HEK293 (cell line): ENCODE measurements around the gene LNPEP.

Experiments
- CTCF ChIA-PET: fragments of 350-600 bp; formaldehyde crosslinking; extraction: SDS; loops from one replicate; lab custom pipeline; 2021; ENCODE audit warnings: antibody characterized with exemption; lab: Yijun Ruan, JAX
- POLR2A ChIA-PET: fragments of 300-600 bp; formaldehyde crosslinking; extraction: SDS; loops from one replicate; lab custom pipeline; 2020; ENCODE audit warnings: antibody characterized with exemption, inconsistent platforms; lab: Yijun Ruan, JAX
- H3K27ac ChIP-seq: fragments of 200-500 bp; sonication (Bioruptor generic); 2 replicates; pipeline ENCODE4 v1.5.1; 2014; ENCODE audit warnings: low read depth, low read length, control low read depth, inconsistent platforms; ENCODE audit errors: extremely low read depth
- H3K36me3 ChIP-seq, 2 experiments: fragments of 200-500 bp in 1 of 2; sonication (Bioruptor generic) in 1 of 2; 1 replicate in 1 of 2; 2 replicates in 1 of 2; pipeline ENCODE4 v1.5.1; 2014 to 2017; ENCODE audit warnings: inconsistent platforms in 2 of 2, low read length in 2 of 2; ENCODE audit not compliant: control insufficient read depth in 2 of 2, insufficient read depth in 1 of 2
- H3K4me1 ChIP-seq: fragments of 200-500 bp; sonication (Bioruptor generic); 2 replicates; pipeline ENCODE4 v1.5.1; 2014; ENCODE audit warnings: mild to moderate bottlenecking, low read length, inconsistent platforms; ENCODE audit not compliant: control insufficient read depth, insufficient read depth
- H3K4me3 ChIP-seq: 2 replicates; pipeline ENCODE4 v1.5.1; 2011; ENCODE audit warnings: low read depth, mild to moderate bottlenecking, control low read depth, low read length, moderate library complexity
- H3K9me3 ChIP-seq: fragments of 200-500 bp; sonication (Bioruptor generic); 2 replicates; pipeline ENCODE4 v1.5.1; 2014; ENCODE audit warnings: low read depth, low read length, inconsistent platforms; ENCODE audit not compliant: control insufficient read depth, insufficient read depth
- BCL11A ChIP-seq: fragments of 450-650 bp; formaldehyde crosslinking; IDR thresholded peaks from 2 replicates; pipeline ENCODE4 v1.5.1; 2016; ENCODE audit warnings: low read depth, missing biosample characterization, missing genetic modification characterization
- EGR2 ChIP-seq: fragments of 450-650 bp; formaldehyde crosslinking; IDR thresholded peaks from 2 replicates; pipeline ENCODE4 v1.5.1; 2016; ENCODE audit warnings: low read depth, missing biosample characterization, missing genetic modification characterization
- ELK4 ChIP-seq: IDR thresholded peaks from 2 replicates; pipeline ENCODE4 v1.6.1; 2011; ENCODE audit warnings: mild to moderate bottlenecking, low read depth, low read length, borderline replicate concordance
- GFI1B ChIP-seq: fragments of 450-650 bp; formaldehyde crosslinking; IDR thresholded peaks from 2 replicates; pipeline ENCODE4 v1.5.1; 2016; ENCODE audit warnings: missing biosample characterization, missing genetic modification characterization
- GLI2 ChIP-seq: fragments of 450-650 bp; formaldehyde crosslinking; IDR thresholded peaks from 2 replicates; pipeline ENCODE4; 2017; ENCODE audit warnings: missing biosample characterization, missing genetic modification characterization, low read depth, borderline replicate concordance
- GLIS1 ChIP-seq: fragments of 450-650 bp; formaldehyde crosslinking; IDR thresholded peaks from 2 replicates; pipeline ENCODE4 v1.5.1; 2016; ENCODE audit warnings: missing biosample characterization, missing genetic modification characterization
- GLIS2 ChIP-seq: fragments of 450-650 bp; formaldehyde crosslinking; IDR thresholded peaks from 2 replicates; pipeline ENCODE4 v1.5.1; 2016; ENCODE audit warnings: missing biosample characterization, missing genetic modification characterization
- PBX3 ChIP-seq: sonication (generic); formaldehyde crosslinking; IDR thresholded peaks from 2 replicates; pipeline ENCODE4 v1.8.1; 2022; ENCODE audit warnings: mild to moderate bottlenecking, moderate library complexity, missing genetic modification reagents
- SETDB1 ChIP-seq: IDR thresholded peaks from one replicate; pipeline ENCODE4 v1.6.1; 2017; ENCODE audit warnings: mild to moderate bottlenecking, low read length, moderate library complexity, mixed read lengths; ENCODE audit not compliant: insufficient read length
- TCF7L2 ChIP-seq: IDR thresholded peaks from 2 replicates; pipeline ENCODE4 v1.6.1; 2011; ENCODE audit warnings: low read depth, mild to moderate bottlenecking, inconsistent platforms, low read length, moderate library complexity, borderline replicate concordance
- TRIM28 ChIP-seq: IDR thresholded peaks from 2 replicates; pipeline ENCODE4 v1.6.1; 2011; ENCODE audit warnings: low read length, control low read depth, borderline replicate concordance
- ZNF10 ChIP-seq: fragments of 450-650 bp; formaldehyde crosslinking; IDR thresholded peaks from 2 replicates; pipeline ENCODE4 v1.5.1; 2017; ENCODE audit warnings: missing biosample characterization, missing genetic modification characterization
- ZNF146 ChIP-seq: fragments of 450-650 bp; formaldehyde crosslinking; IDR thresholded peaks from 2 replicates; pipeline ENCODE4 v1.5.1; 2016; ENCODE audit warnings: missing biosample characterization, missing genetic modification characterization
- ZNF155 ChIP-seq: fragments of 450-650 bp; formaldehyde crosslinking; IDR thresholded peaks from 2 replicates; pipeline ENCODE4 v1.5.1; 2016; ENCODE audit warnings: missing biosample characterization, missing genetic modification characterization
- ZNF16 ChIP-seq: fragments of 450-650 bp; formaldehyde crosslinking; IDR thresholded peaks from 2 replicates; pipeline ENCODE4 v1.5.1; 2016; ENCODE audit warnings: low read depth, missing biosample characterization, missing genetic modification characterization
- ZNF202 ChIP-seq: fragments of 450-650 bp; formaldehyde crosslinking; IDR thresholded peaks from 2 replicates; pipeline ENCODE4 v1.5.1; 2016; ENCODE audit warnings: missing biosample characterization, missing genetic modification characterization, borderline replicate concordance
- ZNF223 ChIP-seq: fragments of 450-650 bp; formaldehyde crosslinking; IDR thresholded peaks from 2 replicates; pipeline ENCODE4 v1.5.1; 2016; ENCODE audit warnings: missing biosample characterization, missing genetic modification characterization
- ZNF23 ChIP-seq: fragments of 450-650 bp; formaldehyde crosslinking; IDR thresholded peaks from 2 replicates; pipeline ENCODE4 v1.5.1; 2016; ENCODE audit warnings: missing biosample characterization, missing genetic modification characterization, borderline replicate concordance
- ZNF292 ChIP-seq: fragments of 450-650 bp; formaldehyde crosslinking; IDR thresholded peaks from 2 replicates; pipeline ENCODE4 v1.5.1; 2016; ENCODE audit warnings: low read depth, missing biosample characterization, missing genetic modification characterization, borderline replicate concordance
- ZNF366 ChIP-seq: fragments of 450-650 bp; formaldehyde crosslinking; conservative IDR thresholded peaks from 2 replicates; pipeline ENCODE4 v1.5.1; 2016; ENCODE audit warnings: missing biosample characterization, missing genetic modification characterization
- ZNF398 ChIP-seq: fragments of 450-650 bp; formaldehyde crosslinking; IDR thresholded peaks from 2 replicates; pipeline ENCODE4 v1.5.1; 2017; ENCODE audit warnings: missing biosample characterization, missing genetic modification characterization
- ZNF473 ChIP-seq: fragments of 450-650 bp; formaldehyde crosslinking; IDR thresholded peaks from 2 replicates; pipeline ENCODE4 v1.5.1; 2017; ENCODE audit warnings: missing biosample characterization, missing genetic modification characterization
- ZNF510 ChIP-seq: fragments of 450-650 bp; formaldehyde crosslinking; IDR thresholded peaks from 2 replicates; pipeline ENCODE4 v1.5.1; 2018; ENCODE audit warnings: mild to moderate bottlenecking, missing genetic modification characterization, missing biosample characterization; ENCODE audit not compliant: insufficient replicate concordance
- ZNF514 ChIP-seq: fragments of 450-650 bp; formaldehyde crosslinking; IDR thresholded peaks from 2 replicates; pipeline ENCODE4 v1.5.1; 2016; ENCODE audit warnings: missing biosample characterization, missing genetic modification characterization
- ZNF521 ChIP-seq: fragments of 450-650 bp; formaldehyde crosslinking; IDR thresholded peaks from 2 replicates; pipeline ENCODE4 v1.5.1; 2017; ENCODE audit warnings: missing biosample characterization, mild to moderate bottlenecking, missing genetic modification characterization
- ZNF544 ChIP-seq: fragments of 450-650 bp; formaldehyde crosslinking; IDR thresholded peaks from 2 replicates; pipeline ENCODE4 v1.5.0; 2017; ENCODE audit warnings: missing biosample characterization, missing genetic modification characterization
- ZNF560 ChIP-seq: fragments of 450-650 bp; formaldehyde crosslinking; IDR thresholded peaks from 2 replicates; pipeline ENCODE4 v1.5.1; 2017; ENCODE audit warnings: missing biosample characterization, missing genetic modification characterization, borderline replicate concordance
- ZNF600 ChIP-seq: fragments of 450-650 bp; formaldehyde crosslinking; IDR thresholded peaks from 2 replicates; pipeline ENCODE4 v1.5.1; 2016; ENCODE audit warnings: missing biosample characterization, missing genetic modification characterization
- ZNF610 ChIP-seq: fragments of 450-650 bp; formaldehyde crosslinking; IDR thresholded peaks from 2 replicates; pipeline ENCODE4 v1.5.1; 2016; ENCODE audit warnings: missing biosample characterization, missing genetic modification characterization, borderline replicate concordance
- ZNF621 ChIP-seq: fragments of 450-650 bp; formaldehyde crosslinking; IDR thresholded peaks from 2 replicates; pipeline ENCODE4 v1.5.1; 2017; ENCODE audit warnings: missing biosample characterization, missing genetic modification characterization
- ZNF629 ChIP-seq: fragments of 450-650 bp; formaldehyde crosslinking; IDR thresholded peaks from 2 replicates; pipeline ENCODE4 v1.5.1; 2017; ENCODE audit warnings: missing biosample characterization, missing genetic modification characterization
- ZNF670 ChIP-seq: fragments of 450-650 bp; formaldehyde crosslinking; IDR thresholded peaks from 2 replicates; pipeline ENCODE4 v1.5.1; 2016; ENCODE audit warnings: missing biosample characterization, missing genetic modification characterization, low read depth
- TF ChIP-seq, protein P1 (sequence below): fragments of 450-650 bp; formaldehyde crosslinking; IDR thresholded peaks from 2 replicates; pipeline ENCODE4 v1.5.1; 2016; ENCODE audit warnings: missing biosample characterization, missing genetic modification characterization

LNPEP gene

DNA sequence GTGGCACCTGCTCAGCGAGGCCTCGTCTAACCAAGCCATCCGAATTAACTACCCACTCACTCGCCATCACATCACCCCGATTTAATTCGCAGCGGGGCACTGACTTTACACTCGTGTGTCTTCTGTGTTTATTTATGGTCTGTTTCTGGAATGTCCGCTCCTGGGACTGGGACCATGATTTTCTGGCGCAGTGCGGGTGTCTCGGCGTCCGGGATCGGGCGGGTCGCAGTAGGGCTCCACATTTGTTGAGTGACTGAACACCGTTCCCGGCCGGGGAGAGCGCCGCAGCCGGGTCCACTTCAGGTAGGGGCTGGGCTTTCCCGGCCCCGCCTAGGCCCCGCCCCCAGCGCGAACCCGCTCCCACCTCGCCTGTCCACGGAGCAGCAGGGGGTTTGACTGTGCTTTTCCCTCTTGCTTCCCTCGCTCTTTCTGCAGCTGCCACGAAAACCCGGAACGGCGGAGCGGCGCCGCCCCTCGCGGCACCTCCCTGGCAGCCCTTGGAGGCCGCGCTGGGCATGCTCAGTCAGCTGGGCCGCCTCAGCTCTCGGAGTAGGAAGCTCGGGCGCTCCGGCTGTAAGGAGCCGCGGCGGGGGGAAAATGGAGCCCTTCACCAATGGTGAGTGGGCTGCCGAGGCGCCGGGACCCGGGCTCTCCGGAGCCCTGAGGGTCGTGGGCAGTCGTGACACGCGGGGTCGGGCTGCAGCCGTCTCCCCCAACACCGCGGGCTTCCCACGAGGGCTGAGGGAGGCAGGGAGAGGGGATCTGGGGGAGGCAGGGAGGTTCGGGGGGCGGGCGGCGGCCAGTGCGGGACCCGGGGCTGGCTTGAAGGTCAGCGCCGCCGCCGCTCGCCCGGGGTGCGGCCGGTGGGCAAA lies at the start of gene LNPEP:
Gene LNPEP (plus strand): TSS at position 522 of the 872 bp plus-strand sequence. CDS start 76 bp downstream, at position 598.
- Histone ChIP-seq H3K36me3 (no peaks in the 10 kb centered on the region), H3K9me3 (no peaks in the 10 kb centered on the region), H3K4me1 (peaks cover 15% of the 10 kb centered on the region), H3K4me3 (peak within 1 kb of the TSS; percentile 94), H3K27ac (peak within 1 kb of the TSS; percentile 97)
- ChIA-PET CTCF (interaction anchor here (0.6 to 1.0 kb wide), 3 partner anchors 57 to 204 kb away, joined by 3 to 4 read pairs (median 3); no protein-coding TSS in a partner anchor), POLR2A (interaction anchor here (0.6 to 1.2 kb wide), 11 partner anchors 27 to 1999 kb away, joined by 3 to 8 read pairs (median 3); partner anchors contain the start of gene ERAP2)
- TF ChIP-seq ZNF202 (tag by site-specific recombination) = no peak
- TF ChIP-seq GLIS2 (tag by site-specific recombination) = peak; percentile 100
- peak; percentile 100 for TF ChIP-seq ZNF366 (tag by site-specific recombination)
- TF ChIP-seq ZNF146 (tag by site-specific recombination) = no peak
- no peak; the same call in 1 of the 2 replicates for TF ChIP-seq GLI2 (tag by site-specific recombination)
- TF ChIP-seq ZNF155 (tag by site-specific recombination) = no peak
- TF ChIP-seq ZNF521 (tag by site-specific recombination) = no peak
- no peak for TF ChIP-seq ZNF16
- no peak; the same call in 1 of the 2 replicates for TF ChIP-seq ZNF23 (tag by site-specific recombination)
- peak; percentile 72 for TF ChIP-seq ZNF398 (tag by site-specific recombination)
- no peak for TF ChIP-seq ZNF510 (tag by site-specific recombination)
- TF ChIP-seq ZNF629 (tag by site-specific recombination) = peak; percentile 75
- peak; percentile 96 for TF ChIP-seq GLIS1 (tag by site-specific recombination)
- no peak for TF ChIP-seq TCF7L2
- TF ChIP-seq ZNF292 (tag by site-specific recombination) = no peak
- TF ChIP-seq EGR2 (tag by site-specific recombination) = peak; percentile 62
- TF ChIP-seq ZNF514 = no peak
- TF ChIP-seq ZNF544 (tag by site-specific recombination) = no peak
- TF ChIP-seq ZNF560 (tag by site-specific recombination) = no peak
- TF ChIP-seq, protein P1, sequence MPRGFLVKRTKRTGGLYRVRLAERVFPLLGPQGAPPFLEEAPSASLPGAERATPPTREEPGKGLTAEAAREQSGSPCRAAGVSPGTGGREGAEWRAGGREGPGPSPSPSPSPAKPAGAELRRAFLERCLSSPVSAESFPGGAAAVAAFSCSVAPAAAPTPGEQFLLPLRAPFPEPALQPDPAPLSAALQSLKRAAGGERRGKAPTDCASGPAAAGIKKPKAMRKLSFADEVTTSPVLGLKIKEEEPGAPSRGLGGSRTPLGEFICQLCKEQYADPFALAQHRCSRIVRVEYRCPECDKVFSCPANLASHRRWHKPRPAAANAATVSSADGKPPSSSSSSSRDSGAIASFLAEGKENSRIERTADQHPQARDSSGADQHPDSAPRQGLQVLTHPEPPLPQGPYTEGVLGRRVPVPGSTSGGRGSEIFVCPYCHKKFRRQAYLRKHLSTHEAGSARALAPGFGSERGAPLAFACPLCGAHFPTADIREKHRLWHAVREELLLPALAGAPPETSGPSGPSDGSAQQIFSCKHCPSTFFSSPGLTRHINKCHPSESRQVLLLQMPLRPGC (tag by site-specific recombination) = peak; percentile 60; the same call in 1 of the 2 replicates
- TF ChIP-seq BCL11A (tag by site-specific recombination) = peak; percentile 80
- TF ChIP-seq ZNF600 (tag by site-specific recombination) = peak; percentile 77
- no peak for TF ChIP-seq ZNF621 (tag by site-specific recombination)
- no peak for TF ChIP-seq ZNF473
- TF ChIP-seq PBX3 (CRISPR knock-in tag) = peak; percentile 88; the same call in 1 of the 2 replicates
- peak; percentile 25; the same call in 1 of the 2 replicates for TF ChIP-seq ZNF10 (tag by site-specific recombination)
- no peak for TF ChIP-seq ZNF223 (tag by site-specific recombination)
- no peak for TF ChIP-seq ZNF670
- no peak for TF ChIP-seq TRIM28
- TF ChIP-seq ELK4 = no peak
- no peak for TF ChIP-seq GFI1B (tag by site-specific recombination)
- TF ChIP-seq SETDB1 = no peak
- peak; percentile 89; the same call in 1 of the 2 replicates for TF ChIP-seq ZNF610 (tag by site-specific recombination)
